Measurements from ENCODE around the gene SEC62. TPM values are rescaled to one million over a fixed set of nuclear protein-coding genes. Genes with fewer than 3 reads are reported as not detected.
A peak's percentile ranks its signal among the peaks of the same experiment; 100 is the strongest.

Gene SEC62, protein sequence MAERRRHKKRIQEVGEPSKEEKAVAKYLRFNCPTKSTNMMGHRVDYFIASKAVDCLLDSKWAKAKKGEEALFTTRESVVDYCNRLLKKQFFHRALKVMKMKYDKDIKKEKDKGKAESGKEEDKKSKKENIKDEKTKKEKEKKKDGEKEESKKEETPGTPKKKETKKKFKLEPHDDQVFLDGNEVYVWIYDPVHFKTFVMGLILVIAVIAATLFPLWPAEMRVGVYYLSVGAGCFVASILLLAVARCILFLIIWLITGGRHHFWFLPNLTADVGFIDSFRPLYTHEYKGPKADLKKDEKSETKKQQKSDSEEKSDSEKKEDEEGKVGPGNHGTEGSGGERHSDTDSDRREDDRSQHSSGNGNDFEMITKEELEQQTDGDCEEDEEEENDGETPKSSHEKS
- total RNA-seq, result 31.5 and 34.2 TPM in 2 replicates

DNA sequence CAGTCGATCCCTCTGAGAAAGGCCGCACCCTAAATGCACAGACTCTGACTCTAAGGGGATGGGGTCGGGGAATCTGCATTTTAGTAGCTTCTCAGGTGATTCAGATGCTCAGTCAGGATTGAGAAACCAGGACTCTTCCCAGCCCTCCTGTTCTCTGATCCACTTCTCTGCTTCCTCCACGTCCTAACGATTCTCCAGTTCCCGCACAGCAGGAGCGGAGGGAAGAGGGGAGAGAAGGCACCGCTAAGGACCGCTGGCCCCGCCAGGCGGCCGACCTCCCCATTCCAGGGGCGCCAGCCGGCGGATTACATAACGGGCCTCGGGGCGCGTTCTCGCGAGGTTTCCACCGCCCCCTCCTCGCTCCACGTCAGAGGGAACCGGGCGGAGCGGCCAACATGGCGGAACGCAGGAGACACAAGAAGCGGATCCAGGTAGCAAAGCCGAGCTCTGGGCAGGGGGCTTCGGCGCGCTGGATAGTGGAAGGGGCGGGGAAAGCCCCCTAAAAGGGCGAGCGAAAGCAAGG is at the start of gene SEC62:
TSS of gene SEC62 (plus strand) at position 380 of the 523 bp plus-strand sequence. CDS start at position 396, 16 bp downstream.
- peak within 1 kb of the TSS; percentile 95 for H3K4me2 ChIP-seq (ENCODE audit: insufficient read depth, low read length)
- peaks cover 40% of the 10 kb centered on the region for H4K20me1 ChIP-seq (ENCODE audit: insufficient read depth, low read length)
- TF ChIP-seq, protein P1, sequence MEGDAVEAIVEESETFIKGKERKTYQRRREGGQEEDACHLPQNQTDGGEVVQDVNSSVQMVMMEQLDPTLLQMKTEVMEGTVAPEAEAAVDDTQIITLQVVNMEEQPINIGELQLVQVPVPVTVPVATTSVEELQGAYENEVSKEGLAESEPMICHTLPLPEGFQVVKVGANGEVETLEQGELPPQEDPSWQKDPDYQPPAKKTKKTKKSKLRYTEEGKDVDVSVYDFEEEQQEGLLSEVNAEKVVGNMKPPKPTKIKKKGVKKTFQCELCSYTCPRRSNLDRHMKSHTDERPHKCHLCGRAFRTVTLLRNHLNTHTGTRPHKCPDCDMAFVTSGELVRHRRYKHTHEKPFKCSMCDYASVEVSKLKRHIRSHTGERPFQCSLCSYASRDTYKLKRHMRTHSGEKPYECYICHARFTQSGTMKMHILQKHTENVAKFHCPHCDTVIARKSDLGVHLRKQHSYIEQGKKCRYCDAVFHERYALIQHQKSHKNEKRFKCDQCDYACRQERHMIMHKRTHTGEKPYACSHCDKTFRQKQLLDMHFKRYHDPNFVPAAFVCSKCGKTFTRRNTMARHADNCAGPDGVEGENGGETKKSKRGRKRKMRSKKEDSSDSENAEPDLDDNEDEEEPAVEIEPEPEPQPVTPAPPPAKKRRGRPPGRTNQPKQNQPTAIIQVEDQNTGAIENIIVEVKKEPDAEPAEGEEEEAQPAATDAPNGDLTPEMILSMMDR (IDR thresholded peaks at IDR 0.05; ENCODE audit: extremely low read depth, low read depth, low read length), result peak; percentile 34
- H3K36me3 ChIP-seq (ENCODE audit: insufficient read depth, low read length), result peaks cover 4% of the 10 kb centered on the region
- H3K4me3 ChIP-seq (ENCODE audit: insufficient read depth, low read length), result peak within 1 kb of the TSS; percentile 84
- peaks cover 19% of the 10 kb centered on the region for H3K4me1 ChIP-seq (ENCODE audit: insufficient read depth, low read length)
- peak; percentile 94 for DNase-seq (ENCODE audit: insufficient read length, low spot score, missing footprints)
- peak within 1 kb of the TSS; percentile 90 for H3K27ac ChIP-seq (ENCODE audit: low read depth, low read length)
- H3K79me2 ChIP-seq (ENCODE audit: insufficient read depth, low read length), result peaks cover 54% of the 10 kb centered on the region
- H2AFZ ChIP-seq (ENCODE audit: low read length), result peak within 1 kb of the TSS; percentile 95
- no peaks in the 10 kb centered on the region for H3K27me3 ChIP-seq (ENCODE audit: insufficient read depth, low read length)
- H3K9me3 ChIP-seq (ENCODE audit: low read depth, low read length), result no peaks in the 10 kb centered on the region

DNA sequence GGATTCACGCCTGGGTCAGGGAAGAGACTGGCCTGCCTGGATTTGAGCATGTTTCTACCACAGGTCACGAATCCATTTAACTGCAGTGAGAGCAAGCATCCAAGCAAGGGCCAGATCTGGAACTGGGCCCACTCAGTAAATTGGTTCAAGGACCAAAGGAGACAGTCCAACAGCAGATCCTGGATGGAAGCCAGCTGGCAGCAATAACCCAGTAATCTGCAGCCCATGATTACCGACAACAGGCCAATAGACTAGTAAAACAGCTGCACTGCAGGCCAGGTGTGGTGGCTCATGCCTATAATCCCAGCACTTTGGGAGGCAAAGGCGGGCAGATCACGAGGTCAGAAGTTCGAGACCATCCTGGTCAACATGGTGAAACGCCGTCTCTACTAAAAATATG is 43.4 kb upstream of the SEC62 start:
- Histone ChIP-seq H3K79me2 (ENCODE audit: insufficient read depth, low read length) (no peaks in the 10 kb centered on the region), H4K20me1 (ENCODE audit: insufficient read depth, low read length) (no peaks in the 10 kb centered on the region), H3K36me3 (ENCODE audit: insufficient read depth, low read length) (no peaks in the 10 kb centered on the region), H3K4me2 (ENCODE audit: insufficient read depth, low read length) (no peak overlapping the region), H3K4me1 (ENCODE audit: insufficient read depth, low read length) (no peaks in the 10 kb centered on the region), H3K4me3 (ENCODE audit: insufficient read depth, low read length) (no peak overlapping the region), H3K27ac (ENCODE audit: low read depth, low read length) (no peak overlapping the region), H3K9me3 (ENCODE audit: low read depth, low read length) (no peaks in the 10 kb centered on the region), H3K27me3 (ENCODE audit: insufficient read depth, low read length) (peaks cover 4% of the 10 kb centered on the region), H2AFZ (ENCODE audit: low read length) (no peak overlapping the region)
- TF ChIP-seq, protein P1 (IDR thresholded peaks at IDR 0.05; ENCODE audit: extremely low read depth, low read depth, low read length), result no peak
- no peak for DNase-seq (ENCODE audit: insufficient read length, low spot score, missing footprints)

DNA sequence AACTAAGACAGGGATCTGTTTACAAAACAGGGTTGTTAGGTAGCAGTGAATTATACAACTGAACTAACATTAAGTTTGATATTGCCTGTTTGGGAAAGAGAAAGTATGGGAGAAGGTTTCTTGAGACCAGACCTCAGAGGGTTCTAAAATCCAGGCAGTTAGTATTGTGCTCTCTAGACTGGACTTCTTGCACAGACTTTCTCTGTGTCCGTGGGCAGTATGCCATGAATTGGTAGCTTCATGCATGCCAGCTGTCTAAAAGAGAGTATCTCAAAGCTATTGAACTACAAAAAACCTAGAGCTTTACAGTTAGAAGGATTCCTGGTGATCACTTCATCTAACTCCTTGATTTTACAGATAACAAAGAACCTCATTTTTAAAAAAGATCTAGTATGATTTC is 42.8 kb upstream of the SEC62 start:
- no peak overlapping the region for H3K4me3 ChIP-seq (ENCODE audit: insufficient read depth, low read length)
- no peak overlapping the region for H3K27ac ChIP-seq (ENCODE audit: low read depth, low read length)
- no peaks in the 10 kb centered on the region for H3K9me3 ChIP-seq (ENCODE audit: low read depth, low read length)
- H3K79me2 ChIP-seq (ENCODE audit: insufficient read depth, low read length), result no peaks in the 10 kb centered on the region
- no peaks in the 10 kb centered on the region for H3K36me3 ChIP-seq (ENCODE audit: insufficient read depth, low read length)
- no peak overlapping the region for H2AFZ ChIP-seq (ENCODE audit: low read length)
- no peaks in the 10 kb centered on the region for H4K20me1 ChIP-seq (ENCODE audit: insufficient read depth, low read length)
- no peak for DNase-seq (ENCODE audit: insufficient read length, low spot score, missing footprints)
- H3K4me1 ChIP-seq (ENCODE audit: insufficient read depth, low read length), result no peaks in the 10 kb centered on the region
- H3K4me2 ChIP-seq (ENCODE audit: insufficient read depth, low read length), result no peak overlapping the region
- TF ChIP-seq, protein P1 (IDR thresholded peaks at IDR 0.05; ENCODE audit: extremely low read depth, low read depth, low read length), result no peak
- peaks cover 4% of the 10 kb centered on the region for H3K27me3 ChIP-seq (ENCODE audit: insufficient read depth, low read length)

DNA sequence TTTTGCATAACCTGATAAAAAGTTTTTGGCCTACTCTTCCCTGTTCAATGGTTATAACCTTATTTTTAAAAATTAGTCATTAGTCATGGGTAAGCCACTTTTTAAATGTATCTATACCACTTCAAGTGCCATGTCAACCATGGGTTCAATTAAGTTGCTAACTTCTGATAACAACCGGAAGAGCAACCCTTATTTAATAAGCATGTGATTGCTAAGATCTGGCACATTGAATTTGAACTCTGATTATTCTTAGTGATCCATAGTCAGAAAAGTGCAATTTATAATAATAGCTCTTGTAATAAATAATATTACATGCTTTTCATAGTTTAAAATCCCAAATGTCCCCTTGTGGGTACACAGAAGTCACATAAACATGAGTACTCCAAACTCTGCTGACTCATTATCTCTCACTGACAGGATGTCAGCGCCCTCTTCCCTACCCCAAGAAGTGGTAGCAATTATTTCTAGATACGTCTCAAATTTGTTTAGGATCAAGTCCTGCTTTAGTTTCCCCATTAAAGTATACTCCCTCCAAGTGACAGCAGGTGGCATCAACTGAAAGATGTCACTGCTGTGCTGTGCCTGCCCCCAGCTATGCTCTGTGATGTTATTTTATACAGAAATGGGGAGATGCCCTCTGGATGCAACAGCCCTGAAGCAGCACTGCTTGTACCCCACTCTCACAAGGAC is 36.6 kb upstream of the SEC62 start:
- Histone ChIP-seq H4K20me1 (ENCODE audit: insufficient read depth, low read length) (no peaks in the 10 kb centered on the region), H3K36me3 (ENCODE audit: insufficient read depth, low read length) (no peaks in the 10 kb centered on the region), H3K9me3 (ENCODE audit: low read depth, low read length) (no peaks in the 10 kb centered on the region), H3K4me2 (ENCODE audit: insufficient read depth, low read length) (no peak overlapping the region), H2AFZ (ENCODE audit: low read length) (no peak overlapping the region), H3K4me3 (ENCODE audit: insufficient read depth, low read length) (no peak overlapping the region), H3K27ac (ENCODE audit: low read depth, low read length) (no peak overlapping the region), H3K27me3 (ENCODE audit: insufficient read depth, low read length) (no peaks in the 10 kb centered on the region), H3K79me2 (ENCODE audit: insufficient read depth, low read length) (no peaks in the 10 kb centered on the region), H3K4me1 (ENCODE audit: insufficient read depth, low read length) (no peaks in the 10 kb centered on the region)
- TF ChIP-seq, protein P1 (IDR thresholded peaks at IDR 0.05; ENCODE audit: extremely low read depth, low read depth, low read length), result no peak
- no peak for DNase-seq (ENCODE audit: insufficient read length, low spot score, missing footprints)

Data from osteoblast (primary cell).